WTC11 (cell line): Measurements from ENCODE around the gene SLC48A1. TPM values are rescaled to one million over a fixed set of nuclear protein-coding genes. Genes with fewer than 3 reads are reported as not detected.

ENCODE experiments used
- ATAC-seq: fragments of 200-7000 bp; cut with Tn5 transposase; 2 replicates; pipeline ENCODE4 v1.10.0; 2021; ENCODE audit warnings: mild to moderate bottlenecking, moderate library complexity
- CTCF ChIA-PET: fragments of 300-600 bp; sonication (Branson Sonifier 250); formaldehyde crosslinking; loops from one replicate; lab custom pipeline; 2021; ENCODE audit warnings: antibody characterized with exemption; lab: Charles Lee
- POLR2A ChIA-PET: fragments of 350-600 bp; sonication (Branson Sonifier 250); formaldehyde crosslinking; loops from one replicate; lab custom pipeline; 2021; ENCODE audit warnings: antibody characterized with exemption; lab: Charles Lee
- DNase-seq: peaks from one replicate; pipeline ENCODE4 v3.0.0; 2021; ENCODE audit warnings: low spot score
- H3K27ac Mint-ChIP-seq: 2 replicates; pipeline ENCODE4 v1.8.0; 2021; ENCODE audit warnings: mixed read lengths
- H3K27me3 Mint-ChIP-seq: 2 replicates; pipeline ENCODE4 v1.8.0; 2021; ENCODE audit warnings: low read depth, mild to moderate bottlenecking, moderate library complexity, mixed read lengths
- H3K36me3 Mint-ChIP-seq: 2 replicates; pipeline ENCODE4 v1.8.0; 2021; ENCODE audit warnings: mixed read lengths
- H3K4me1 Mint-ChIP-seq: 2 replicates; pipeline ENCODE4 v1.8.0; 2022; ENCODE audit warnings: mixed read lengths
- H3K4me3 Mint-ChIP-seq: 2 replicates; pipeline ENCODE4 v1.8.0; 2021; ENCODE audit warnings: mild to moderate bottlenecking, moderate library complexity, mixed read lengths
- H3K9me3 Mint-ChIP-seq: 2 replicates; pipeline ENCODE4 v1.8.0; 2021; ENCODE audit warnings: mixed read lengths
- CREM ChIP-seq: sonication (generic); formaldehyde crosslinking; IDR thresholded peaks from 2 replicates; pipeline ENCODE4 v1.8.1; 2022; ENCODE audit warnings: mild to moderate bottlenecking, missing genetic modification reagents, moderate library complexity
- CTCF ChIP-seq: fragments of 200-600 bp; IDR thresholded peaks from 2 replicates; pipeline ENCODE4 v1.8.0; 2022; ENCODE audit warnings: antibody characterized with exemption
- E2F5 ChIP-seq: sonication (generic); formaldehyde crosslinking; IDR thresholded peaks from 2 replicates; pipeline ENCODE4 v1.8.1; 2022; ENCODE audit warnings: mild to moderate bottlenecking, moderate library complexity, missing genetic modification reagents
- ESRRA ChIP-seq: sonication (generic); formaldehyde crosslinking; IDR thresholded peaks from 2 replicates; pipeline ENCODE4 v1.8.1; 2022; ENCODE audit warnings: mild to moderate bottlenecking, missing genetic modification reagents, borderline replicate concordance
- FOXK1 ChIP-seq: sonication (generic); formaldehyde crosslinking; IDR thresholded peaks from 2 replicates; pipeline ENCODE4 v1.8.0; 2022; ENCODE audit warnings: mild to moderate bottlenecking, moderate library complexity, missing genetic modification reagents
- HMGA2 ChIP-seq: fragments of 250-450 bp; sonication (Bioruptor Pico); IDR thresholded peaks from 2 replicates; pipeline ENCODE4 v1.4.0; 2021; ENCODE audit warnings: mild to moderate bottlenecking, moderate library complexity
- JUN ChIP-seq: sonication (generic); formaldehyde crosslinking; IDR thresholded peaks from 2 replicates; pipeline ENCODE4 v1.8.0; 2023; ENCODE audit warnings: mild to moderate bottlenecking, missing genetic modification reagents
- NFE2L1 ChIP-seq: sonication (generic); formaldehyde crosslinking; IDR thresholded peaks from 2 replicates; pipeline ENCODE4 v1.8.1; 2023; ENCODE audit warnings: missing genetic modification reagents
- NR2C2 ChIP-seq: sonication (generic); formaldehyde crosslinking; IDR thresholded peaks from 2 replicates; pipeline ENCODE4 v1.8.0; 2022; ENCODE audit warnings: mild to moderate bottlenecking, missing genetic modification reagents
- PRRX2 ChIP-seq: fragments of 250-450 bp; sonication (Bioruptor Pico); IDR thresholded peaks from 2 replicates; pipeline ENCODE4 v1.8.0; 2021; ENCODE audit warnings: mild to moderate bottlenecking
- RELA ChIP-seq: sonication (generic); formaldehyde crosslinking; IDR thresholded peaks from 2 replicates; pipeline ENCODE4 v1.8.1; 2022; ENCODE audit warnings: missing genetic modification reagents, mild to moderate bottlenecking, borderline replicate concordance
- SMAD4 ChIP-seq: sonication (generic); formaldehyde crosslinking; IDR thresholded peaks from 2 replicates; pipeline ENCODE4 v1.8.0; 2022; ENCODE audit warnings: mild to moderate bottlenecking, missing genetic modification reagents
- SP1 ChIP-seq: sonication (generic); formaldehyde crosslinking; conservative IDR thresholded peaks from 2 replicates; pipeline ENCODE4 v1.8.1; 2022; ENCODE audit warnings: missing genetic modification reagents
- TEAD1 ChIP-seq: sonication (generic); formaldehyde crosslinking; IDR thresholded peaks from 2 replicates; pipeline ENCODE4 v1.8.0; 2022; ENCODE audit warnings: mild to moderate bottlenecking, missing genetic modification reagents
- TP53 ChIP-seq: sonication (generic); formaldehyde crosslinking; IDR thresholded peaks from 2 replicates; pipeline ENCODE4 v1.8.1; 2023; ENCODE audit warnings: mild to moderate bottlenecking, missing genetic modification reagents
- ZBTB21 ChIP-seq: sonication (generic); formaldehyde crosslinking; IDR thresholded peaks from 2 replicates; pipeline ENCODE4 v1.8.1; 2023; ENCODE audit warnings: mild to moderate bottlenecking, missing genetic modification reagents, borderline replicate concordance
- ZBTB43 ChIP-seq: sonication (generic); formaldehyde crosslinking; IDR thresholded peaks from 2 replicates; pipeline ENCODE4 v1.8.1; 2023; ENCODE audit warnings: mild to moderate bottlenecking, missing genetic modification reagents
- ZNF121 ChIP-seq: sonication (generic); formaldehyde crosslinking; IDR thresholded peaks from 2 replicates; pipeline ENCODE4 v1.8.0; 2023; ENCODE audit warnings: missing genetic modification reagents
- ZNF138 ChIP-seq: sonication (generic); formaldehyde crosslinking; conservative IDR thresholded peaks from 2 replicates; pipeline ENCODE4 v1.8.1; 2022; ENCODE audit warnings: mild to moderate bottlenecking, moderate library complexity, missing genetic modification reagents
- ZNF425 ChIP-seq: fragments of 250-450 bp; sonication (Bioruptor Pico); conservative IDR thresholded peaks from 2 replicates; pipeline ENCODE4 v1.9.0; 2021; ENCODE audit warnings: mild to moderate bottlenecking
- ZNF671 ChIP-seq: fragments of 250-450 bp; sonication (Bioruptor Pico); IDR thresholded peaks from 2 replicates; pipeline ENCODE4 v1.8.0; 2021; ENCODE audit warnings: mild to moderate bottlenecking
- total RNA-seq: library from RNA; stranded (reverse); gene quantifications from 3 replicates; pipeline ENCODE4 v1.2.3, GENCODE V29; 2021

The SLC48A1 gene
- total RNA-seq, 1 experiment from 2014 or later = 13.8 TPM

GRCh38 chr12:47757364-47757839 is 15.6 kb upstream of the SLC48A1 start:
- no peaks in the 10 kb centered on the region; the same call in 1 of the 2 replicates for H3K27me3 Mint-ChIP-seq
- H3K4me1 Mint-ChIP-seq = peaks cover 64% of the 10 kb centered on the region

GRCh38 chr12:47757840-47758583 is 15.0 kb upstream of the SLC48A1 start:
- ChIA-PET POLR2A (interaction anchor here (0.6 to 2.1 kb wide), 7 partner anchors 9 to 341 kb away, joined by 3 to 6 read pairs (median 4); partner anchors contain the start of gene SLC48A1), CTCF (interaction anchor here (0.6 to 10.5 kb wide), 27 partner anchors 10 to 1916 kb away, joined by 3 to 173 read pairs (median 5); partner anchors contain the start of genes HDAC7, RPAP3, SLC48A1 and TMEM106C)
- TF ChIP-seq TP53 (CRISPR knock-in tag) = 0 out of 2 replicates have a peak, but pooled peaks have one; percentile 24
- peak; percentile 66 for TF ChIP-seq ZNF121 (CRISPR knock-in tag)
- 0 out of 2 replicates have a peak, but pooled peaks have one; percentile 42 for TF ChIP-seq ZBTB21
- TF ChIP-seq ZNF425 (CRISPR knock-in tag) = no peak
- no peak for TF ChIP-seq ZNF138 (CRISPR knock-in tag)
- TF ChIP-seq FOXK1 (CRISPR knock-in tag) = 0 out of 2 replicates have a peak, but pooled peaks have one; percentile 28
- TF ChIP-seq TEAD1 (CRISPR knock-in tag) = no peak
- H3K4me1 Mint-ChIP-seq = peaks cover 58% of the 10 kb centered on the region
- ATAC-seq (peak; percentile 36), DNase-seq (no peak)
- no peaks in the 10 kb centered on the region; the same call in 1 of the 2 replicates for H3K27me3 Mint-ChIP-seq
- H3K4me3 Mint-ChIP-seq = peak overlapping the region; percentile 67
- H3K36me3 Mint-ChIP-seq = no peaks in the 10 kb centered on the region
- no peaks in the 10 kb centered on the region for H3K9me3 Mint-ChIP-seq
- no peak overlapping the region for H3K27ac Mint-ChIP-seq

More at GRCh38 chr12:47757364-47757839, 15.6 kb upstream of the SLC48A1 start:
- Mint-ChIP-seq H3K9me3 (no peaks in the 10 kb centered on the region), H3K4me3 (peak overlapping the region; percentile 30; the same call in 1 of the 2 replicates), H3K27ac (peak overlapping the region; percentile 61; the same call in 1 of the 2 replicates), H3K36me3 (no peaks in the 10 kb centered on the region)
- ChIA-PET CTCF (interaction anchor here (0.9 to 10.5 kb wide), 17 partner anchors 10 to 192 kb away, joined by 3 to 173 read pairs (median 5); partner anchors contain the start of genes HDAC7, SLC48A1 and VDR), POLR2A (interaction anchor here (0.9 to 1.0 kb wide), 2 partner anchors 25 to 51 kb away, joined by 3 to 4 read pairs; no protein-coding TSS in a partner anchor)
- ATAC-seq = no peak
- TF ChIP-seq SP1 (CRISPR knock-in tag) (no peak), E2F5 (CRISPR knock-in tag) (no peak), NFE2L1 (no peak), ZBTB43 (no peak), HMGA2 (CRISPR knock-in tag) (no peak), PRRX2 (no peak), FOXK1 (CRISPR knock-in tag) (no peak), JUN (CRISPR knock-in tag) (no peak), NR2C2 (CRISPR knock-in tag) (no peak), CREM (CRISPR knock-in tag) (no peak), SMAD4 (no peak), ESRRA (CRISPR knock-in tag) (no peak), CTCF (no peak), ZNF671 (CRISPR knock-in tag) (no peak), RELA (CRISPR knock-in tag) (no peak), ZNF138 (CRISPR knock-in tag) (no peak)
- DNase-seq = no peak
